Right lobe of liver (tissue), 4 donors: ENCODE results near the gene NFKB1.

ENCODE experiments used
- CTCF ChIP-seq, 4 donors: fragments of 200-600 bp in 3 of 4; fragments of 450-650 bp in 1 of 4; IDR thresholded peaks; one replicate each; pipeline versions ENCODE4 v1.5.1 to v1.8.0; 2016 to 2022; ENCODE audit warnings: antibody characterized with exemption in 4 of 4, mild to moderate bottlenecking in 2 of 4
- POLR2A ChIP-seq: fragments of 450-650 bp; IDR thresholded peaks from one replicate; pipeline ENCODE4 v1.6.1; 2017; ENCODE audit warnings: antibody characterized with exemption, mild to moderate bottlenecking
- donor health status: DM: no; HTN: no; CAD: no.
- donor health status: DM: no; HTN: no; CAD: no.
- donor health status: DM: no; HTN: yes; CAD: no.

GRCh38 chr4:102483120-102483519 is 18.0 kb upstream of the NFKB1 start:
- TF ChIP-seq CTCF (IDR thresholded peaks at IDR 0.05) = no peak
- TF ChIP-seq POLR2A = no peak
